ENCODE data around the gene EXD3.

EXD3 gene

DNA sequence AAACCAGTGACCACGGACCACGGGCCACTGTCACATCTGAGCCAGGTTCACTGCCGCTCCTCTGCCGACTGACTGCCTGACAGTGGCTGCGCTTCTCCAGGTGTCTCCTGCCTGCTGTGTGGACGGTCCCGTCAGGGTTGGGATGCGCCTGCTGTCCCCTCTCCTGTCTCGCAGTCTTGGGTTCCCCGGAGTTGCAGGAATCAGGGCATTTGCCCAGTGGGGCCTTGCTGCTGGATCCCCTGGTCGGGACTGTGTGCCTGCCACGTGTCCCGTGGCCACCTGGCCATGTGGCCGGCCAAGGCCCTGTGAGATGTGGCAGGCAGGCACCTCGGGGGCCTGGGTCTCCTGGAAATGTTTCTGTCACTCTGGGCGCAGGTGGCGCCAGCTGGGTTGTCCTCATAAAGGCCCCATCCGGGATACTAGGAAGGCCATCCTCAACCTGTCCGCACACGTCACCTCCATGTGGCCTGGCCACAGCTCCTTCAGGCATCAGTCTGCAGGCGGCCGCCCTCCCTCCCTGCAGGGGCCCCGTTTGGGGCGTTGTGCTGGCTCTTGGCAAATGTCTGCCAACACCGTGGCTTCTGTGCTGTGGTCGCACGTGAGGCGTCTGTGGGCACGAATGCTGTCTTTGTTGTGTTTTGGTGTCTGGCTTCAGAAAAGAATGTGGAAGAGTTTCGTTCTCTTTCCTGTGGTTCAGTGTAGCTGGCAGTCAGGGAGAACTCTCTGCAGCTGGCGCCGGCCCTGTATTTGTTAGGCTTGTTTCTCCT, 151.8 kb downstream of the EXD3 start:
- Histone ChIP-seq H3K27me3 (replicated peaks; ENCODE audit: control insufficient read depth, insufficient read depth, low read length) (no peaks in the 10 kb centered on the region), H3K9ac (ENCODE audit: low read length) (no peak overlapping the region), H3K9me3 (ENCODE audit: control insufficient read depth, low read length) (no peaks in the 10 kb centered on the region), H3K4me1 (ENCODE audit: control insufficient read depth, insufficient read depth, low read length) (peaks cover 8% of the 10 kb centered on the region), H3K4me3 (ENCODE audit: low read length) (no peak overlapping the region), H3K36me3 (ENCODE audit: control insufficient read depth, insufficient read depth, low read length, severe bottlenecking) (peaks cover 37% of the 10 kb centered on the region)
- DNase-seq (ENCODE audit: low read depth), result no peak

DNA sequence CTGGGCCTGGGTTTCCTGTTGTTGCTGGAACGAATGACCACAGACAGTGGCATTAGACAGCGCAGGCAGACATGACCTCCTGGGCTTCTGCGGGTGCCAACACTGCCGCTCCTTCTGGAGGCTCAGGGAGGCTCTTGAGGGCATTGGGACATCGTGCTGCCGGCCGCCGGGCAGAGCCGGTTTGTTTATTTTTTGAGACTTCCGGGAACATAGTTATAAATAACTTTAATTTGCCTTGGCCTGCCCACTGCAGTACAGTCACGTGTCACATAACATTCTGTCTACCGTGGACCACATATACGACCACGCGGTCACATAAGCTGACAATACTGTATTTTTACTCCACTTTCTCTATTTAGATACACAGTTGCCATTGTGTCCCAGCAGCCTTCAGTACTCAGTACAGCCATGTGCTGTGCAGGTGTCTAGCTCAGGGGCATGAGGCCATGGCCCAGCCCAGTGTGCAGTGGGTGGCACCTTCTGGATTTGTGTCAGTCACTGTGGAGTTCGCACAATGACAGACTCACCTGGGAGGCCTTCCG, 153.7 kb downstream of the EXD3 start:
- H3K36me3 ChIP-seq (ENCODE audit: control insufficient read depth, insufficient read depth, low read length, severe bottlenecking), result peaks cover 48% of the 10 kb centered on the region
- H3K9me3 ChIP-seq (ENCODE audit: control insufficient read depth, low read length), result no peaks in the 10 kb centered on the region
- peaks cover 3% of the 10 kb centered on the region for H3K4me1 ChIP-seq (ENCODE audit: control insufficient read depth, insufficient read depth, low read length)
- H3K9ac ChIP-seq (ENCODE audit: low read length), result no peak overlapping the region
- peak; percentile 35 for DNase-seq (ENCODE audit: low read depth)
- H3K4me3 ChIP-seq (ENCODE audit: low read length), result no peak overlapping the region
- no peaks in the 10 kb centered on the region for H3K27me3 ChIP-seq (replicated peaks; ENCODE audit: control insufficient read depth, insufficient read depth, low read length)

DNA sequence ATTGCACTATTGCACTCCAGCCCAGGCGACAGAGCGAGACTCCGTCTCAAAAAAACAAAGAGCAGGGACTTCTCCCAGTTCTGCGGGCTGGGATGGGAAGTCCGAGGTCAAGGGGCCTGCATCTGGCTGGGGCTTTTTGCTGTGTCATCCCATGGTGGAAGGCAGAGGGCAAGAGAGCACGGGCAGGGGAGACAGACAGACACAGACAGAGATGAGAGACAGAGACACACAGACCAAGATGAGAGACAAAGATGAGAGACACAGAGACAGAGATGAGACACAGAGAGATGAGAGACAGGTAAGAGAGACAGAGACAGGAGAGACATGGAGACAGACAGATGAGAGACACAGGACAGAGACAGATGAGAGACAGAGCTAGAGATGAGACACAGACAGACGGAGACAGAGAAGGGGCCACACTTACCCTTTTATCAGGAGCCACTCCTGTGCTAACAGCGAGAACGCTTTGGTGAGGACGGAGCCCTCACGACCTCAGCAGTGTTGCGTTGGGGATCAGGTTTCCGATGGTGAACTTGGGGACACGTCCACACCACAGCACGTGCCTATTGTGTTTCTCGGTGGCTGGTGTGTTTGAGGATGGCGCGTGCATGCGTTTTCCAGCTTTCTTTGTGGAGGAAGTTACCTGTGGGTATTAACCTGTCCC, 154.3 kb downstream of the EXD3 start:
- H3K9ac ChIP-seq (ENCODE audit: low read length), result no peak overlapping the region
- peaks cover 54% of the 10 kb centered on the region for H3K36me3 ChIP-seq (ENCODE audit: control insufficient read depth, insufficient read depth, low read length, severe bottlenecking)
- H3K9me3 ChIP-seq (ENCODE audit: control insufficient read depth, low read length), result no peaks in the 10 kb centered on the region
- no peak for DNase-seq (ENCODE audit: low read depth)
- no peaks in the 10 kb centered on the region for H3K27me3 ChIP-seq (replicated peaks; ENCODE audit: control insufficient read depth, insufficient read depth, low read length)
- H3K4me3 ChIP-seq (ENCODE audit: low read length), result no peak overlapping the region
- H3K4me1 ChIP-seq (ENCODE audit: control insufficient read depth, insufficient read depth, low read length), result peaks cover 3% of the 10 kb centered on the region

DNA sequence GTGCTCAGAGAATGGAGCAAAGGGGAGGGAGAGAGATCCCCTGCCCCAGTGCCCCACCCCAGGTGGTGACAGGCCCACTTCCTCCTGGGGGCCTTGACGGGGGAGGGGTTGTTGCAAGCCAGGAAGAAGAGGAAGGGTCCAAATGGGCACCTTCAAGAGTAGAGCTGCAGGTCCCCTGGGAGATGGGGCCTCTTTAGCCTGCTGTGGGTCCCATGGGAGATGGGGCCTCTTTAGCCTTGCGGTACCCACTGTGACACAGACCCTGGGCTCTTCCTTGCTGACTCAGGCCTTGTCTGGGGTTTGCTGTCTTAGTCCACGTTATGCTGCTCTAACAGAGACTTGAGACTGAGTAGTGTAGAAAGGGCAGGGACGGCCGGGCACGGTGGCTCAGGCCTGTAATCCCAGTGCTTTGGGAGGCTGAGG, 155.0 kb downstream of the EXD3 start:
- H3K27me3 ChIP-seq (replicated peaks; ENCODE audit: control insufficient read depth, insufficient read depth, low read length), result no peaks in the 10 kb centered on the region

GRCh38 chr9:137266585-137267453, 156.1 kb downstream of the EXD3 start:
- no peak overlapping the region for H3K4me3 ChIP-seq (ENCODE audit: low read length)
- H3K9me3 ChIP-seq (ENCODE audit: control insufficient read depth, low read length), result no peaks in the 10 kb centered on the region
- H3K4me1 ChIP-seq (ENCODE audit: control insufficient read depth, insufficient read depth, low read length), result peaks cover 3% of the 10 kb centered on the region
- H3K36me3 ChIP-seq (ENCODE audit: control insufficient read depth, insufficient read depth, low read length, severe bottlenecking), result peaks cover 57% of the 10 kb centered on the region
- DNase-seq (ENCODE audit: low read depth), result no peak
- no peak overlapping the region for H3K9ac ChIP-seq (ENCODE audit: low read length)
- no peaks in the 10 kb centered on the region for H3K27me3 ChIP-seq (replicated peaks; ENCODE audit: control insufficient read depth, insufficient read depth, low read length)

More for the DNA sequence above, 155.0 kb downstream of the EXD3 start:
- peaks cover 57% of the 10 kb centered on the region for H3K36me3 ChIP-seq (ENCODE audit: control insufficient read depth, insufficient read depth, low read length, severe bottlenecking)
- H3K9ac ChIP-seq (ENCODE audit: low read length), result no peak overlapping the region
- H3K4me1 ChIP-seq (ENCODE audit: control insufficient read depth, insufficient read depth, low read length), result peaks cover 3% of the 10 kb centered on the region
- DNase-seq (ENCODE audit: low read depth), result no peak
- no peaks in the 10 kb centered on the region for H3K9me3 ChIP-seq (ENCODE audit: control insufficient read depth, low read length)
- H3K4me3 ChIP-seq (ENCODE audit: low read length), result no peak overlapping the region

GRCh38 chr9:137266162-137266527, 156.8 kb downstream of the EXD3 start:
- Histone ChIP-seq H3K4me1 (ENCODE audit: control insufficient read depth, insufficient read depth, low read length) (peaks cover 3% of the 10 kb centered on the region), H3K36me3 (ENCODE audit: control insufficient read depth, insufficient read depth, low read length, severe bottlenecking) (peaks cover 53% of the 10 kb centered on the region), H3K27me3 (replicated peaks; ENCODE audit: control insufficient read depth, insufficient read depth, low read length) (no peaks in the 10 kb centered on the region), H3K9me3 (ENCODE audit: control insufficient read depth, low read length) (no peaks in the 10 kb centered on the region), H3K9ac (ENCODE audit: low read length) (no peak overlapping the region), H3K4me3 (ENCODE audit: low read length) (no peak overlapping the region)
- DNase-seq (ENCODE audit: low read depth), result no peak

GRCh38 chr9:137265496-137266161, 157.3 kb downstream of the EXD3 start:
- H3K9ac ChIP-seq (ENCODE audit: low read length), result no peak overlapping the region
- no peak for DNase-seq (ENCODE audit: low read depth)
- H3K27me3 ChIP-seq (replicated peaks; ENCODE audit: control insufficient read depth, insufficient read depth, low read length), result no peaks in the 10 kb centered on the region
- H3K4me1 ChIP-seq (ENCODE audit: control insufficient read depth, insufficient read depth, low read length), result peaks cover 3% of the 10 kb centered on the region
- no peak overlapping the region for H3K4me3 ChIP-seq (ENCODE audit: low read length)
- H3K9me3 ChIP-seq (ENCODE audit: control insufficient read depth, low read length), result no peaks in the 10 kb centered on the region
- H3K36me3 ChIP-seq (ENCODE audit: control insufficient read depth, insufficient read depth, low read length, severe bottlenecking), result peaks cover 49% of the 10 kb centered on the region

DNA sequence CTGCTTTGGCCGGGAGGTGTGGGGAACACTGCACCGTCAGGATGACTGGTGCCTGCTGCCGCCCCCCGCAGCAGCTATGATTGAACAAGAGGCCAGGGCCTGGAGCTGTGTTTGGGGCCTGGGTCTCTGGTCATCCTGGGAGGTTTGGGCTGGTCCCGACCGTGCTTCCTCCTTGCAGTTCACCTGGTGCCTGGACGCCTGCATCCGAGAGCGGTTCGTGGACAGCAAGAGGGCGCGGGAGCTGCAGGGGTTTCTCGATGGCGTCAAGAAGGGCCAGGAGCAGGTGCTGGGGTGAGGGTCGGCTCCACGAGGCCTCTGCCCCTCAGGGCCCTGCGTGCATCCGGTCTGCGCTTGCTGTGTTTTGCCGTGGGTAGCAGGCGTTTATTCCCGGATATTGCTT, 158.9 kb downstream of the EXD3 start:
- Histone ChIP-seq H3K27me3 (replicated peaks; ENCODE audit: control insufficient read depth, insufficient read depth, low read length) (no peaks in the 10 kb centered on the region), H3K9me3 (ENCODE audit: control insufficient read depth, low read length) (no peaks in the 10 kb centered on the region), H3K4me3 (ENCODE audit: low read length) (no peak overlapping the region), H3K4me1 (ENCODE audit: control insufficient read depth, insufficient read depth, low read length) (peaks cover 3% of the 10 kb centered on the region), H3K36me3 (ENCODE audit: control insufficient read depth, insufficient read depth, low read length, severe bottlenecking) (peaks cover 41% of the 10 kb centered on the region), H3K9ac (ENCODE audit: low read length) (no peak overlapping the region)
- DNase-seq (ENCODE audit: low read depth), result no peak

DNA sequence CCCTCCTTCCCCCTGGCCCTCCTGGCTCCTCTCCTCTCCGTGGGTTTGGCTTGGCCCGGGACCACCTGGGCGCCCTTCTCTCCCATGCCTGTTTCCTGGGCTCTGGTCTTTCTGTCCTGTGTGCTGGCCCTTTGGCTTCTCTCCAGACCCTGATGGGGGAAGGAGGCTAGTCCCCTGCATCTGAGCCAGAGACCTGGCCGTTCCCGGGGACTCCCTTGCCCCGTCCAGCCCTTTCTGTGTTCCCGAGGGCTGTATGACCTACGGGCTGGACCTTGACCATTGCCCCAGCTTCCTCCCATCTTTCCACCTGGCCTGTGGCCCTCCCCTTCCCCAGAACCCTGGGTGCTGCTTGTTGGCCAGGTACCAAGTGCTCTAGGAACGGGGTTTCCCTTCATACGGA, 159.5 kb downstream of the EXD3 start:
- no peaks in the 10 kb centered on the region for H3K27me3 ChIP-seq (replicated peaks; ENCODE audit: control insufficient read depth, insufficient read depth, low read length)
- peaks cover 3% of the 10 kb centered on the region for H3K4me1 ChIP-seq (ENCODE audit: control insufficient read depth, insufficient read depth, low read length)
- DNase-seq (ENCODE audit: low read depth), result no peak
- peaks cover 41% of the 10 kb centered on the region for H3K36me3 ChIP-seq (ENCODE audit: control insufficient read depth, insufficient read depth, low read length, severe bottlenecking)
- no peaks in the 10 kb centered on the region for H3K9me3 ChIP-seq (ENCODE audit: control insufficient read depth, low read length)
- H3K9ac ChIP-seq (ENCODE audit: low read length), result no peak overlapping the region
- H3K4me3 ChIP-seq (ENCODE audit: low read length), result no peak overlapping the region

GRCh38 chr9:137262909-137263285, 160.1 kb downstream of the EXD3 start:
- H3K9ac ChIP-seq (ENCODE audit: low read length), result no peak overlapping the region
- H3K36me3 ChIP-seq (ENCODE audit: control insufficient read depth, insufficient read depth, low read length, severe bottlenecking), result peaks cover 38% of the 10 kb centered on the region
- H3K27me3 ChIP-seq (replicated peaks; ENCODE audit: control insufficient read depth, insufficient read depth, low read length), result no peaks in the 10 kb centered on the region
- peaks cover 2% of the 10 kb centered on the region for H3K4me1 ChIP-seq (ENCODE audit: control insufficient read depth, insufficient read depth, low read length)
- no peak for DNase-seq (ENCODE audit: low read depth)
- H3K4me3 ChIP-seq (ENCODE audit: low read length), result no peak overlapping the region
- H3K9me3 ChIP-seq (ENCODE audit: control insufficient read depth, low read length), result no peaks in the 10 kb centered on the region

Data from adipocyte (in vitro differentiated cells).